OCI-LY3 (cell line): Measurements from ENCODE around the gene RBMS3.

ENCODE experiments used
- H2AFZ ChIP-seq: fragments of 200-600, 300-600 bp; shearing (Covaris generic); 2 replicates; pipeline ENCODE4 v1.6.0; 2014; ENCODE audit warnings: antibody characterized with exemption, low read depth, low read length
- H3K27ac ChIP-seq: fragments of 200-600, 300-600 bp; sonication (generic); 2 replicates; pipeline ENCODE4 v1.5.1; 2014; ENCODE audit warnings: mild to moderate bottlenecking, low read length, moderate library complexity, mixed read lengths
- H3K27me3 ChIP-seq: fragments of 200-600, 300-600 bp; sonication (generic); 2 replicates; pipeline ENCODE4 v1.6.1; 2014; ENCODE audit warnings: low read depth, low read length, mixed read lengths
- H3K36me3 ChIP-seq: fragments of 200-600, 300-600 bp; sonication (generic); replicated peaks from 2 replicates; pipeline ENCODE3; 2014; ENCODE audit warnings: low read depth, low read length, mixed read lengths
- H3K4me1 ChIP-seq: fragments of 300-600, 200-600 bp; sonication (generic); 2 replicates; pipeline ENCODE4 v1.6.1; 2014; ENCODE audit warnings: low read length, mixed read lengths
- H3K4me2 ChIP-seq: fragments of 200-600, 300-600 bp; sonication (generic); 2 replicates; pipeline ENCODE4 v1.6.1; 2014; ENCODE audit warnings: low read length, mixed read lengths
- H3K4me3 ChIP-seq: fragments of 300-600, 200-600 bp; sonication (generic); 2 replicates; pipeline ENCODE4 v1.5.1; 2014; ENCODE audit warnings: antibody characterized with exemption, mild to moderate bottlenecking, low read length, moderate library complexity
- H3K79me2 ChIP-seq: fragments of 300-600, 200-600 bp; shearing (Covaris generic); 2 replicates; pipeline ENCODE4 v1.6.1; 2014; ENCODE audit warnings: mild to moderate bottlenecking, low read length, mixed read lengths
- H3K9ac ChIP-seq: fragments of 300-600, 200-600 bp; shearing (Covaris generic); 2 replicates; pipeline ENCODE4 v1.6.0; 2014; ENCODE audit warnings: mild to moderate bottlenecking, low read length, moderate library complexity
- H3K9me3 ChIP-seq: fragments of 200-600, 300-600 bp; shearing (Covaris generic); 2 replicates; pipeline ENCODE4 v1.6.1; 2014; ENCODE audit warnings: low read length, mixed read lengths; ENCODE audit not compliant: insufficient read depth
- H4K20me1 ChIP-seq: fragments of 200-600, 300-600 bp; sonication (generic); 2 replicates; pipeline ENCODE4 v1.6.1; 2016; ENCODE audit warnings: low read length, mixed read lengths; ENCODE audit not compliant: insufficient read depth
- EZH2phosphoT487 ChIP-seq: fragments of 200-600 bp; shearing (Covaris generic); IDR thresholded peaks from 2 replicates; pipeline ENCODE4 v1.6.1; 2018; ENCODE audit warnings: antibody characterized with exemption, mixed run types, low read depth
- TF ChIP-seq, protein P1 (sequence below): fragments of 200-600, 300-600 bp; sonication (generic); IDR thresholded peaks from 2 replicates; pipeline ENCODE4 v1.5.1; 2014; ENCODE audit warnings: antibody characterized with exemption, low read length, low read depth

Gene RBMS3

DNA sequence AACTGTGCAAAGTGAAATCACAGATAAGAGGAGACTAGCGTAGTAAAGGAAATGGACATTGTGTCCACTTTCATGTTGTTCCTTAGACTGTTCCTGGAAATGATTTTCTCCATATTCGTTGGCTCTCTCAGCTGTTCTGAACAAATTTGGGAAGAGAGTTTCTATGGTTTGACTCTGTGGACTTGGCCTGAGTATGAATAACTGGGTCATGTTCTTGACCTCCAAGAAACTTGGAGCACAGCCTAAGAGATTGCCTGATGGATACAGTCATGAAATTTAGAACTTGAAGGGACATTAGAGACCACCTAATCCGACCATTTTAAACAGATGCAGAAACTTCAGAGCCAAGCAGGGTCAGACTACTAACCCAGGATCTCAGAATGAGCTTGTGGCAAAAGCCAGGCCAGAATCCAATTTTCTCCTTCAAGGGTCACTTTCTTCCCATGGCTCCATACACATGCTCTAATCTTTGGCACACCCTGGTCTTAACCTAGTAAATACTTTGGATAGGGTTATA, 430.4 kb downstream of the RBMS3 start:
- H3K4me2 ChIP-seq, result no peak overlapping the region
- no peaks in the 10 kb centered on the region for H3K4me1 ChIP-seq
- H3K9me3 ChIP-seq, result no peaks in the 10 kb centered on the region
- no peak overlapping the region for H3K4me3 ChIP-seq
- TF ChIP-seq, protein P1, sequence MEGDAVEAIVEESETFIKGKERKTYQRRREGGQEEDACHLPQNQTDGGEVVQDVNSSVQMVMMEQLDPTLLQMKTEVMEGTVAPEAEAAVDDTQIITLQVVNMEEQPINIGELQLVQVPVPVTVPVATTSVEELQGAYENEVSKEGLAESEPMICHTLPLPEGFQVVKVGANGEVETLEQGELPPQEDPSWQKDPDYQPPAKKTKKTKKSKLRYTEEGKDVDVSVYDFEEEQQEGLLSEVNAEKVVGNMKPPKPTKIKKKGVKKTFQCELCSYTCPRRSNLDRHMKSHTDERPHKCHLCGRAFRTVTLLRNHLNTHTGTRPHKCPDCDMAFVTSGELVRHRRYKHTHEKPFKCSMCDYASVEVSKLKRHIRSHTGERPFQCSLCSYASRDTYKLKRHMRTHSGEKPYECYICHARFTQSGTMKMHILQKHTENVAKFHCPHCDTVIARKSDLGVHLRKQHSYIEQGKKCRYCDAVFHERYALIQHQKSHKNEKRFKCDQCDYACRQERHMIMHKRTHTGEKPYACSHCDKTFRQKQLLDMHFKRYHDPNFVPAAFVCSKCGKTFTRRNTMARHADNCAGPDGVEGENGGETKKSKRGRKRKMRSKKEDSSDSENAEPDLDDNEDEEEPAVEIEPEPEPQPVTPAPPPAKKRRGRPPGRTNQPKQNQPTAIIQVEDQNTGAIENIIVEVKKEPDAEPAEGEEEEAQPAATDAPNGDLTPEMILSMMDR, result no peak
- TF ChIP-seq EZH2phosphoT487, result no peak
- no peaks in the 10 kb centered on the region for H3K79me2 ChIP-seq
- no peaks in the 10 kb centered on the region for H3K36me3 ChIP-seq
- no peaks in the 10 kb centered on the region for H4K20me1 ChIP-seq
- H3K27me3 ChIP-seq, result no peaks in the 10 kb centered on the region
- H2AFZ ChIP-seq, result no peak overlapping the region
- H3K27ac ChIP-seq, result no peak overlapping the region
- H3K9ac ChIP-seq, result no peak overlapping the region

DNA sequence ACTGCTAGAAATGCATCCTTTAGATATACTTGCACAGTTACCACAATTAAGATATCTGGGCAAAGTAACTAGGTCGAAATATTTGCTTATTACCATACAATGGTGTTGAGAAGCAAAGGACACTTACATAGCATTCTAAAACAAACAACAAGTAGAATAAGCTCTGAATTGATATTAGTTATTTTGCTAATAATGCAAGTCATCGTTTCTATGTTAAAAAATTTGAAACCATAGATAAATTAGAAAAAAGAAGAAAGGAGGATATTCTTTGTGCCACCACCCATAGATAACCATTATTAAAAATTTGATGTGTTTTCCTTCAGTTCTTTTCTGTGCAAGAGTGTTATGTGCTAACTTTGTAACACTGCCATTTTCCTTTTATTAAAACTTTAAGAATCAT, 435.3 kb downstream of the RBMS3 start:
- no peaks in the 10 kb centered on the region for H3K9me3 ChIP-seq
- no peak overlapping the region for H3K4me2 ChIP-seq
- H3K4me1 ChIP-seq, result no peaks in the 10 kb centered on the region
- no peaks in the 10 kb centered on the region for H3K36me3 ChIP-seq
- no peaks in the 10 kb centered on the region for H4K20me1 ChIP-seq
- H2AFZ ChIP-seq, result no peak overlapping the region
- H3K79me2 ChIP-seq, result no peaks in the 10 kb centered on the region
- no peak overlapping the region for H3K4me3 ChIP-seq
- H3K27ac ChIP-seq, result no peak overlapping the region
- H3K9ac ChIP-seq, result no peak overlapping the region
- no peaks in the 10 kb centered on the region for H3K27me3 ChIP-seq
- TF ChIP-seq, protein P1, result no peak
- TF ChIP-seq EZH2phosphoT487, result no peak

DNA sequence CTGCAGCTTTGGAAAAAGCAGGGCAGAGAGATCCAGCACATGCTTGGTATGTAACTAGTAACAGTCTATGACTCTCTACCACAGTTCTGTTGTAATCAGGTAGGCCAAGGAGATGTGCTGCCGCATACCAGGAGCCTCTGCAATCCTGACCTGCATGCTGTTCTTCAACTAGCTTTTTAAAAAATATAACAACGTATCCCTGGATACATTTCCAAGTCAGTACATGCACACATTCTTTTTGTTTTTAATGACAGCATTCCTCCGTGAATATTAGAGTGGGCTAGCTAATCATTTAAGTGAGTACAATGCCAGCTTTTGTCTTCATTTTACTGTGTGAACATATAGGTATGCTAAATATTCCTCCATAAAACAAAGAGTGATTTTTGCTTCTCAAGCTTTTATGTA, 437.8 kb downstream of the RBMS3 start:
- H3K4me2 ChIP-seq, result no peak overlapping the region
- no peaks in the 10 kb centered on the region for H3K4me1 ChIP-seq
- no peaks in the 10 kb centered on the region for H3K36me3 ChIP-seq
- H3K9me3 ChIP-seq, result no peaks in the 10 kb centered on the region
- H4K20me1 ChIP-seq, result no peaks in the 10 kb centered on the region
- no peaks in the 10 kb centered on the region for H3K79me2 ChIP-seq
- H2AFZ ChIP-seq, result no peak overlapping the region
- H3K9ac ChIP-seq, result no peak overlapping the region
- no peak overlapping the region for H3K4me3 ChIP-seq
- H3K27me3 ChIP-seq, result no peaks in the 10 kb centered on the region
- no peak for TF ChIP-seq EZH2phosphoT487
- H3K27ac ChIP-seq, result no peak overlapping the region

DNA sequence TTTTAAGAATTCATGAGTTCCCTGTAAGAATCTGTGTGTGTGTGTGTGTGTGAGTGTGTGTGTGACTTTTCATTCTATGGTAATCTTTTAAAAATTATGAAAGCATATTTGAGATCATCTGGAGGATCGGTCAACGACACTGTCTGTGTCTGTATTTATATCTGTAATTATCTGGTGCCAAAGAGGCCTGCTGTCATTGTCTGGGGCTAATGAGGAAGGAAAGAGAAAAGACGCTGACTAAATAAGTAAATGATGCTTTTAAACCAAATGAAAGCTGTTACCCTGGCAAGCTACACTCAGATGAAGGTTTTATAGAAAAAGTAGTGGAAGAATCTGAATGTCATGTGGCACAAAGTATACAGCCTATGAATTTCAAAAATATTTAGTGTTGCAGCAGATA, 439.8 kb downstream of the RBMS3 start:
- no peak overlapping the region for H3K4me3 ChIP-seq
- no peak for TF ChIP-seq EZH2phosphoT487
- TF ChIP-seq, protein P1, result no peak
- H3K27me3 ChIP-seq, result no peaks in the 10 kb centered on the region
- no peak overlapping the region for H2AFZ ChIP-seq
- H3K27ac ChIP-seq, result no peak overlapping the region
- no peaks in the 10 kb centered on the region for H3K79me2 ChIP-seq
- no peaks in the 10 kb centered on the region for H3K36me3 ChIP-seq
- no peak overlapping the region for H3K4me2 ChIP-seq
- H3K4me1 ChIP-seq, result no peaks in the 10 kb centered on the region
- H4K20me1 ChIP-seq, result no peaks in the 10 kb centered on the region
- H3K9ac ChIP-seq, result no peak overlapping the region
- H3K9me3 ChIP-seq, result no peaks in the 10 kb centered on the region

DNA sequence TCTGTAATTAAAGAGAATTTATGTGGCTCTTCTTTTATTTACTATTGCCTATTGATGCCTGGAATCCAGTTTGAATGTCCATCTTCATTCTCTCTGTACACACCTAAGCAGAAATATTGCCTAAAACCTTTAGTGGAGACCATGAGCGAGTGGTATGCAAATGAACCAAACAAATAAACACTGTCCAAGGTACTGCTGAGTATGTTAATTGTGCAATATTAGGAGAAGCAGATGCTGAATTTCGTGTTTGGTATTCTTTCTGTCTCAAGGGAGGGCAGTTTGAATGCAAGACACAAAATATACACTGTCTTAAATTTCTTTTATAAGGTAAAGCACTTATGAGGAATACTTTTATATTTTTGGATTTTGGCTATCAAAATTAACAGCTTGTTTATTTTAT, 440.9 kb downstream of the RBMS3 start:
- Histone ChIP-seq H2AFZ (no peak overlapping the region), H3K79me2 (no peaks in the 10 kb centered on the region)
- TF ChIP-seq, protein P1, result no peak
- TF ChIP-seq EZH2phosphoT487, result no peak

More for the DNA sequence above, 440.9 kb downstream of the RBMS3 start:
- H3K27ac ChIP-seq, result no peak overlapping the region
- H3K4me2 ChIP-seq, result no peak overlapping the region
- H3K4me3 ChIP-seq, result no peak overlapping the region
- H4K20me1 ChIP-seq, result no peaks in the 10 kb centered on the region
- no peaks in the 10 kb centered on the region for H3K36me3 ChIP-seq
- H3K9ac ChIP-seq, result no peak overlapping the region
- no peaks in the 10 kb centered on the region for H3K4me1 ChIP-seq
- H3K27me3 ChIP-seq, result no peaks in the 10 kb centered on the region
- no peaks in the 10 kb centered on the region for H3K9me3 ChIP-seq
